GM12878 (cell line): ENCODE data around the gene ECT2L. TPM values are rescaled to one million over a fixed set of nuclear protein-coding genes. Genes with fewer than 3 reads are reported as not detected.

Experiments
- ATAC-seq: fragments of 200-7000 bp; cut with Tn5 transposase; 3 replicates; pipeline ENCODE4 v1.9.1; 2020; ENCODE audit warnings: mild to moderate bottlenecking, moderate library complexity
- BruUV-seq: library from RNA; stranded (reverse); fragments of 400-500 nt; replicated peaks from 2 replicates; lab custom pipeline; 2021; lab: Mats Ljungman, UMichigan
- CTCF ChIA-PET: fragments of 300-600 bp; sonication (Branson Sonifier 250); formaldehyde crosslinking; extraction: SDS; loops from one replicate; lab custom pipeline; 2021; ENCODE audit warnings: inconsistent platforms; lab: Yijun Ruan, JAX
- POLR2A ChIA-PET: fragments of 350-600 bp; formaldehyde crosslinking; extraction: SDS; loops from one replicate; lab custom pipeline; 2021; ENCODE audit warnings: inconsistent platforms; lab: Charles Lee
- RAD21 ChIA-PET: fragments of 300-600 bp; sonication (Branson Sonifier 250); formaldehyde crosslinking; loops from one replicate; lab custom pipeline; 2023; ENCODE audit warnings: antibody characterized with exemption; ENCODE audit not compliant: unreplicated experiment; lab: Charles Lee
- SMC1A ChIA-PET: fragments of 300-600 bp; sonication (Branson Sonifier 250); formaldehyde crosslinking; loops from one replicate; lab custom pipeline; 2023; ENCODE audit not compliant: unreplicated experiment, uncharacterized antibody; lab: Charles Lee
- DNase-seq: peaks from one replicate; pipeline ENCODE4 v3.0.0-alpha.2; 2011; ENCODE audit warnings: low read depth, low spot score
- FAIRE-seq: peaks from 3 replicates; lab custom pipeline; 2011; peaks lifted over from hg19 to GRCh38; lab: Jason Lieb, UNC
- H2AFZ ChIP-seq: 2 replicates; pipeline ENCODE4 v1.6.0; 2011; ENCODE audit warnings: low read depth, low read length, control low read depth; ENCODE audit not compliant: control insufficient read depth
- H3K27ac ChIP-seq: 2 replicates; pipeline ENCODE4 v1.5.1; 2011; ENCODE audit warnings: control low read depth; ENCODE audit not compliant: control insufficient read depth, insufficient read depth
- H3K27me3 ChIP-seq, 2 experiments: replicated peaks in 1 of 2; 2 replicates each; pipeline versions ENCODE4 v1.6.0 to v1.6.1; 2011; ENCODE audit warnings: low read length in 1 of 2; ENCODE audit not compliant: control insufficient read depth in 2 of 2, insufficient read depth in 2 of 2
- H3K36me3 ChIP-seq, 2 experiments: 2 replicates each; pipeline ENCODE4 v1.5.1; 2011; ENCODE audit warnings: low read length in 1 of 2; ENCODE audit not compliant: control insufficient read depth in 2 of 2, insufficient read depth in 2 of 2
- H3K4me1 ChIP-seq: 2 replicates; pipeline ENCODE4 v1.6.1; 2011; ENCODE audit warnings: mild to moderate bottlenecking, low read length, moderate library complexity, mixed read lengths; ENCODE audit not compliant: control insufficient read depth, insufficient read depth
- H3K4me2 ChIP-seq: 2 replicates; pipeline ENCODE4 v1.6.0; 2011; ENCODE audit warnings: control low read depth; ENCODE audit not compliant: control insufficient read depth, insufficient read depth
- H3K4me3 ChIP-seq: fragments of 200-600 bp; sonication (generic); 2 replicates; pipeline ENCODE4 v1.5.1; 2016
- H3K79me2 ChIP-seq: 2 replicates; pipeline ENCODE4 v1.6.0; 2011; ENCODE audit warnings: low read length; ENCODE audit not compliant: control insufficient read depth, insufficient read depth
- H3K9ac ChIP-seq: 2 replicates; pipeline ENCODE4 v1.8.0; 2011; ENCODE audit warnings: low read length, control low read depth, mixed read lengths; ENCODE audit not compliant: control insufficient read depth, insufficient read depth
- H3K9me3 ChIP-seq: replicated peaks from 3 replicates; pipeline ENCODE4 v1.5.1; 2011; ENCODE audit warnings: mild to moderate bottlenecking, low read length; ENCODE audit not compliant: control insufficient read depth, insufficient read depth
- H4K20me1 ChIP-seq: 2 replicates; pipeline ENCODE4 v1.6.0; 2011; ENCODE audit not compliant: control insufficient read depth, insufficient read depth
- BMI1 ChIP-seq: fragments of 450-650 bp; IDR thresholded peaks from 2 replicates; pipeline ENCODE4 v1.6.1; 2016; ENCODE audit warnings: mild to moderate bottlenecking, moderate library complexity, borderline replicate concordance
- CHD4 ChIP-seq: fragments of 200-600 bp; sonication (generic); IDR thresholded peaks from 2 replicates; pipeline ENCODE4 v1.6.1; 2016; ENCODE audit warnings: mild to moderate bottlenecking
- ESRRA ChIP-seq: IDR thresholded peaks from 2 replicates; pipeline ENCODE4 v1.6.1; 2012; ENCODE audit warnings: mild to moderate bottlenecking, low read length, improper control_type of control experiment
- KLF5 ChIP-seq: fragments of 450-650 bp; IDR thresholded peaks from 2 replicates; pipeline ENCODE4 v1.6.1; 2014; ENCODE audit warnings: mild to moderate bottlenecking; ENCODE audit not compliant: partially characterized antibody
- MXI1 ChIP-seq: fragments of 150-350 bp; IDR thresholded peaks from 2 replicates; pipeline ENCODE4 v1.6.1; 2011; ENCODE audit warnings: low read depth, mild to moderate bottlenecking, inconsistent platforms, low read length, improper control_type of control experiment
- NRF1 ChIP-seq: conservative IDR thresholded peaks from 2 replicates; pipeline ENCODE4 v1.6.1; 2011; ENCODE audit warnings: mild to moderate bottlenecking, low read depth, low read length, improper control_type of control experiment
- PAX5 ChIP-seq: IDR thresholded peaks from 2 replicates; pipeline ENCODE4 v1.6.1; 2011; ENCODE audit warnings: low read depth, low read length, borderline replicate concordance
- RELA ChIP-seq: fragments of 450-650 bp; IDR thresholded peaks from 2 replicates; pipeline ENCODE4 v1.8.0; 2014; ENCODE audit warnings: borderline replicate concordance; ENCODE audit not compliant: partially characterized antibody
- SREBF2 ChIP-seq: IDR thresholded peaks from 2 replicates; pipeline ENCODE4 v1.6.1; 2012; ENCODE audit warnings: mild to moderate bottlenecking, low read length
- STAT1 ChIP-seq: fragments of 450-650 bp; conservative IDR thresholded peaks from 2 replicates; pipeline ENCODE4 v1.6.1; 2014; ENCODE audit warnings: antibody characterized with exemption, mild to moderate bottlenecking
- ZBTB33 ChIP-seq: fragments of 450-650 bp; IDR thresholded peaks from 2 replicates; pipeline ENCODE4 v1.6.1; 2017; ENCODE audit warnings: mild to moderate bottlenecking
- ZNF384 ChIP-seq: IDR thresholded peaks from 2 replicates; pipeline ENCODE4 v1.6.1; 2012; ENCODE audit warnings: low read depth, mild to moderate bottlenecking, low read length, improper control_type of control experiment, borderline replicate concordance
- WGBS: methylation state at CpG from one replicate; pipeline ENCODE4 v1.1.6; 2016; ENCODE audit warnings: low lambda C conversion rate; ENCODE audit not compliant: insufficient replicate concordance, insufficient coverage; ENCODE audit errors: missing lambda C conversion rate; 5-methylcytosine and 5-hydroxymethylcytosine counted together
- in situ Hi-C: fragments of 300-500 bp; cut with MboI; formaldehyde crosslinking; loops from 9 replicates; pipeline ENCODE4 v1.14.3; 2018; ENCODE audit warnings: mixed read lengths
- intact Hi-C: fragments of 100-400 bp; cut with micrococcal nuclease; formaldehyde crosslinking; loops from one replicate; pipeline ENCODE4 v1.14.2; 2022; ENCODE audit not compliant: unreplicated experiment
- polyA plus RNA-seq, 11 experiments: library from polyadenylated mRNA; depleted of rRNA in 4 of 11; unstranded in 6 of 11; stranded (reverse) in 5 of 11; fragments of >200 nt; fragmentation: Nextera tagmentation in 4 of 11; fragmentation: Illumina TruSeq in 1 of 11; extraction: Ambion mirVana in 4 of 11; extraction: Trizol in 1 of 11; gene quantifications; 1 replicate in 1 of 11; 2 replicates in 10 of 11; pipeline versions ENCODE4 v1.2.1 to v1.2.3, GENCODE V29; 2011 to 2016; ENCODE audit warnings: inconsistent platforms in 2 of 11, missing spikeins in 2 of 11, low read depth in 1 of 11
- total RNA-seq, 4 experiments: library from RNA; depleted of rRNA in 3 of 4; stranded (reverse); fragments of >200 nt in 3 of 4; fragmentation: Illumina TruSeq in 1 of 4; extraction: Trizol in 1 of 4; gene quantifications; 2 replicates each; pipeline versions ENCODE4 v1.2.1 to v1.2.3, GENCODE V29; 2013 to 2021
- TF ChIP-seq, protein P1 (sequence below): fragments of 450-650 bp; IDR thresholded peaks from 2 replicates; pipeline ENCODE4 v1.6.1; 2017; ENCODE audit warnings: mild to moderate bottlenecking, moderate library complexity
- TF ChIP-seq, protein P2 (sequence below): fragments of 450-650 bp; formaldehyde crosslinking; IDR thresholded peaks from 2 replicates; pipeline ENCODE4 v1.4.0; 2022; ENCODE audit warnings: mild to moderate bottlenecking, moderate library complexity

ECT2L gene
- total and polyA plus RNA-seq, 10 of the 15 experiments (the other 5 are each of a cell fraction or from before 2014, with no cell fraction given), result 0.05 to 0.09 TPM; not detected in 8

- Histone ChIP-seq H3K9me3 (no peaks in the 10 kb centered on the region), H3K4me1 (no peaks in the 10 kb centered on the region), H3K27me3 (no peaks in the 10 kb centered on the region), H3K4me2 (no peak overlapping the region), H3K79me2 (no peaks in the 10 kb centered on the region), H3K36me3 (peaks cover 8 to 15% of the 10 kb centered on the region in 2 experiments; a peak in 3 of 4 replicates), H4K20me1 (no peaks in the 10 kb centered on the region), H3K9ac (no peak overlapping the region), H3K4me3 (no peak overlapping the region), H3K27ac (no peak overlapping the region), H2AFZ (no peak overlapping the region)
- no TSS peak for BruUV-seq
- SMC1A ChIA-PET, result interaction anchor here (1.0 to 1.5 kb wide), 2 partner anchors 15 to 22 kb away, joined by 3 to 7 read pairs; no protein-coding TSS in a partner anchor
- CTCF ChIA-PET, result interaction anchor here (1.3 kb wide), 1 partner anchor 76 kb away, joined by 4 read pairs; no protein-coding TSS in a partner anchor
- FAIRE-seq, result no peak
- WGBS, result 71% methylated on average over 4 of the region's 4 CpGs
- intact Hi-C loops (no loop called here), in situ Hi-C loops (no loop called here)
- POLR2A ChIA-PET, result no interaction called here
- no peak for ATAC-seq
- DNase-seq, result no peak
- RAD21 ChIA-PET, result no interaction called here
- no peak for TF ChIP-seq PAX5
- no peak for TF ChIP-seq KLF5
- TF ChIP-seq ZBTB33, result no peak
- no peak for TF ChIP-seq SREBF2
- no peak for TF ChIP-seq ZNF384
- TF ChIP-seq BMI1, result no peak
- TF ChIP-seq MXI1, result no peak
- TF ChIP-seq, protein P1, sequence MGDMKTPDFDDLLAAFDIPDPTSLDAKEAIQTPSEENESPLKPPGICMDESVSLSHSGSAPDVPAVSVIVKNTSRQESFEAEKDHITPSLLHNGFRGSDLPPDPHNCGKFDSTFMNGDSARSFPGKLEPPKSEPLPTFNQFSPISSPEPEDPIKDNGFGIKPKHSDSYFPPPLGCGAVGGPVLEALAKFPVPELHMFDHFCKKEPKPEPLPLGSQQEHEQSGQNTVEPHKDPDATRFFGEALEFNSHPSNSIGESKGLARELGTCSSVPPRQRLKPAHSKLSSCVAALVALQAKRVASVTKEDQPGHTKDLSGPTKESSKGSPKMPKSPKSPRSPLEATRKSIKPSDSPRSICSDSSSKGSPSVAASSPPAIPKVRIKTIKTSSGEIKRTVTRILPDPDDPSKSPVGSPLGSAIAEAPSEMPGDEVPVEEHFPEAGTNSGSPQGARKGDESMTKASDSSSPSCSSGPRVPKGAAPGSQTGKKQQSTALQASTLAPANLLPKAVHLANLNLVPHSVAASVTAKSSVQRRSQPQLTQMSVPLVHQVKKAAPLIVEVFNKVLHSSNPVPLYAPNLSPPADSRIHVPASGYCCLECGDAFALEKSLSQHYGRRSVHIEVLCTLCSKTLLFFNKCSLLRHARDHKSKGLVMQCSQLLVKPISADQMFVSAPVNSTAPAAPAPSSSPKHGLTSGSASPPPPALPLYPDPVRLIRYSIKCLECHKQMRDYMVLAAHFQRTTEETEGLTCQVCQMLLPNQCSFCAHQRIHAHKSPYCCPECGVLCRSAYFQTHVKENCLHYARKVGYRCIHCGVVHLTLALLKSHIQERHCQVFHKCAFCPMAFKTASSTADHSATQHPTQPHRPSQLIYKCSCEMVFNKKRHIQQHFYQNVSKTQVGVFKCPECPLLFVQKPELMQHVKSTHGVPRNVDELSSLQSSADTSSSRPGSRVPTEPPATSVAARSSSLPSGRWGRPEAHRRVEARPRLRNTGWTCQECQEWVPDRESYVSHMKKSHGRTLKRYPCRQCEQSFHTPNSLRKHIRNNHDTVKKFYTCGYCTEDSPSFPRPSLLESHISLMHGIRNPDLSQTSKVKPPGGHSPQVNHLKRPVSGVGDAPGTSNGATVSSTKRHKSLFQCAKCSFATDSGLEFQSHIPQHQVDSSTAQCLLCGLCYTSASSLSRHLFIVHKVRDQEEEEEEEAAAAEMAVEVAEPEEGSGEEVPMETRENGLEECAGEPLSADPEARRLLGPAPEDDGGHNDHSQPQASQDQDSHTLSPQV, result no peak
- no peak for TF ChIP-seq CHD4
- no peak for TF ChIP-seq STAT1
- no peak for TF ChIP-seq ESRRA
- no peak for TF ChIP-seq RELA
- TF ChIP-seq NRF1, result no peak
- TF ChIP-seq, protein P2, sequence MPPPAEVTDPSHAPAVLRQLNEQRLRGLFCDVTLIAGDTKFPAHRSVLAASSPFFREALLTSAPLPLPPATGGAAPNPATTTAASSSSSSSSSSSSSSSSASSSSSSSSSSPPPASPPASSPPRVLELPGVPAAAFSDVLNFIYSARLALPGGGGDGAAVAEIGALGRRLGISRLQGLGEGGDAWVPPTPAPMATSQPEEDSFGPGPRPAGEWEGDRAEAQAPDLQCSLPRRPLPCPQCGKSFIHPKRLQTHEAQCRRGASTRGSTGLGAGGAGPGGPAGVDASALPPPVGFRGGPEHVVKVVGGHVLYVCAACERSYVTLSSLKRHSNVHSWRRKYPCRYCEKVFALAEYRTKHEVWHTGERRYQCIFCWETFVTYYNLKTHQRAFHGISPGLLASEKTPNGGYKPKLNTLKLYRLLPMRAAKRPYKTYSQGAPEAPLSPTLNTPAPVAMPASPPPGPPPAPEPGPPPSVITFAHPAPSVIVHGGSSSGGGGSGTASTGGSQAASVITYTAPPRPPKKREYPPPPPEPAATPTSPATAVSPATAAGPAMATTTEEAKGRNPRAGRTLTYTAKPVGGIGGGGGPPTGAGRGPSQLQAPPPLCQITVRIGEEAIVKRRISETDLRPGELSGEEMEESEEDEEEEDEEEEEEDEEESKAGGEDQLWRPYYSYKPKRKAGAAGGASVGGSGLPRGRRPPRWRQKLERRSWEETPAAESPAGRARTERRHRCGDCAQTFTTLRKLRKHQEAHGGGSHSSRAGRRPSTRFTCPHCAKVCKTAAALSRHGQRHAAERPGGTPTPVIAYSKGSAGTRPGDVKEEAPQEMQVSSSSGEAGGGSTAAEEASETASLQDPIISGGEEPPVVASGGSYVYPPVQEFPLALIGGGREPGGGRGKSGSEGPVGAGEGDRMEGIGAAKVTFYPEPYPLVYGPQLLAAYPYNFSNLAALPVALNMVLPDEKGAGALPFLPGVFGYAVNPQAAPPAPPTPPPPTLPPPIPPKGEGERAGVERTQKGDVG (CRISPR knock-in tag), result no peak
Observed at GRCh38 chr6:138909511-138909910, 113.6 kb downstream of the ECT2L start.
